HG03457 (cell line): Measurements from ENCODE around the gene ME3.

Experiments used
- ATAC-seq: cut with Tn5 transposase; IDR thresholded peaks from one replicate; pipeline ENCODE4 v1.9.1; 2021; ENCODE audit warnings: moderate number of reproducible peaks; ENCODE audit not compliant: unreplicated experiment

ME3 gene

GRCh38 chr11:86589856-86590589, 82.4 kb downstream of the ME3 start:
- ATAC-seq = no peak

- no peak for ATAC-seq
These were observed 83.2 kb downstream of the ME3 start for GRCh38 chr11:86589204-86589603.

- no peak for ATAC-seq
These were observed 83.8 kb downstream of the ME3 start for GRCh38 chr11:86588566-86589090.

- ATAC-seq = no peak
These were observed 84.9 kb downstream of the ME3 start for GRCh38 chr11:86587264-86588193.

GRCh38 chr11:86586307-86586706, 86.1 kb downstream of the ME3 start:
- ATAC-seq = no peak

GRCh38 chr11:86582898-86583297, 89.5 kb downstream of the ME3 start:
- ATAC-seq = no peak

- ATAC-seq = no peak
These were observed 91.9 kb downstream of the ME3 start for GRCh38 chr11:86580535-86580934.

- no peak for ATAC-seq
These were observed 93.0 kb downstream of the ME3 start for GRCh38 chr11:86579406-86579731.

GRCh38 chr11:86578727-86579405, 93.5 kb downstream of the ME3 start:
- ATAC-seq = no peak

GRCh38 chr11:86577644-86578636, 94.5 kb downstream of the ME3 start:
- ATAC-seq = no peak

- no peak for ATAC-seq
These were observed 95.3 kb downstream of the ME3 start for GRCh38 chr11:86576946-86577624.

GRCh38 chr11:86575927-86576326, 96.5 kb downstream of the ME3 start:
- no peak for ATAC-seq

GRCh38 chr11:86575208-86575855, 97.1 kb downstream of the ME3 start:
- ATAC-seq = no peak

- no peak for ATAC-seq
These were observed 97.8 kb downstream of the ME3 start for GRCh38 chr11:86574493-86575207.

GRCh38 chr11:86571273-86571948, 101.0 kb downstream of the ME3 start:
- no peak for ATAC-seq

- ATAC-seq = no peak
These were observed 102.0 kb downstream of the ME3 start for GRCh38 chr11:86570451-86570850.

GRCh38 chr11:86570020-86570419, 102.4 kb downstream of the ME3 start:
- ATAC-seq = no peak

GRCh38 chr11:86569109-86569508, 103.3 kb downstream of the ME3 start:
- no peak for ATAC-seq
